ENCODE data around the gene TMEM9B.

- TF ChIP-seq, protein P1, sequence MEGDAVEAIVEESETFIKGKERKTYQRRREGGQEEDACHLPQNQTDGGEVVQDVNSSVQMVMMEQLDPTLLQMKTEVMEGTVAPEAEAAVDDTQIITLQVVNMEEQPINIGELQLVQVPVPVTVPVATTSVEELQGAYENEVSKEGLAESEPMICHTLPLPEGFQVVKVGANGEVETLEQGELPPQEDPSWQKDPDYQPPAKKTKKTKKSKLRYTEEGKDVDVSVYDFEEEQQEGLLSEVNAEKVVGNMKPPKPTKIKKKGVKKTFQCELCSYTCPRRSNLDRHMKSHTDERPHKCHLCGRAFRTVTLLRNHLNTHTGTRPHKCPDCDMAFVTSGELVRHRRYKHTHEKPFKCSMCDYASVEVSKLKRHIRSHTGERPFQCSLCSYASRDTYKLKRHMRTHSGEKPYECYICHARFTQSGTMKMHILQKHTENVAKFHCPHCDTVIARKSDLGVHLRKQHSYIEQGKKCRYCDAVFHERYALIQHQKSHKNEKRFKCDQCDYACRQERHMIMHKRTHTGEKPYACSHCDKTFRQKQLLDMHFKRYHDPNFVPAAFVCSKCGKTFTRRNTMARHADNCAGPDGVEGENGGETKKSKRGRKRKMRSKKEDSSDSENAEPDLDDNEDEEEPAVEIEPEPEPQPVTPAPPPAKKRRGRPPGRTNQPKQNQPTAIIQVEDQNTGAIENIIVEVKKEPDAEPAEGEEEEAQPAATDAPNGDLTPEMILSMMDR (IDR thresholded peaks at IDR 0.05) = no peak
- TF ChIP-seq POLR2A (IDR thresholded peaks at IDR 0.05) = no peak
Measured at GRCh38 chr11:8973121-8973520, 8.9 kb upstream of the TMEM9B start.
